Measurements from ENCODE around the gene ST6GALNAC6.

- TF ChIP-seq POLR2AphosphoS5 (IDR thresholded peaks at IDR 0.05) = no peak
- TF ChIP-seq EP300 (conservative IDR thresholded peaks at IDR 0.05; ENCODE audit: poor library complexity, severe bottlenecking) = no peak
- TF ChIP-seq CTCF (IDR thresholded peaks at IDR 0.05; ENCODE audit: poor library complexity, severe bottlenecking) = no peak
- no peak for TF ChIP-seq EZH2 (IDR thresholded peaks at IDR 0.05; ENCODE audit: borderline replicate concordance, insufficient read depth, low read length, poor library complexity, severe bottlenecking)
- no peak for TF ChIP-seq TAF1 (IDR thresholded peaks at IDR 0.05; ENCODE audit: low read depth)
- TF ChIP-seq, protein P1, sequence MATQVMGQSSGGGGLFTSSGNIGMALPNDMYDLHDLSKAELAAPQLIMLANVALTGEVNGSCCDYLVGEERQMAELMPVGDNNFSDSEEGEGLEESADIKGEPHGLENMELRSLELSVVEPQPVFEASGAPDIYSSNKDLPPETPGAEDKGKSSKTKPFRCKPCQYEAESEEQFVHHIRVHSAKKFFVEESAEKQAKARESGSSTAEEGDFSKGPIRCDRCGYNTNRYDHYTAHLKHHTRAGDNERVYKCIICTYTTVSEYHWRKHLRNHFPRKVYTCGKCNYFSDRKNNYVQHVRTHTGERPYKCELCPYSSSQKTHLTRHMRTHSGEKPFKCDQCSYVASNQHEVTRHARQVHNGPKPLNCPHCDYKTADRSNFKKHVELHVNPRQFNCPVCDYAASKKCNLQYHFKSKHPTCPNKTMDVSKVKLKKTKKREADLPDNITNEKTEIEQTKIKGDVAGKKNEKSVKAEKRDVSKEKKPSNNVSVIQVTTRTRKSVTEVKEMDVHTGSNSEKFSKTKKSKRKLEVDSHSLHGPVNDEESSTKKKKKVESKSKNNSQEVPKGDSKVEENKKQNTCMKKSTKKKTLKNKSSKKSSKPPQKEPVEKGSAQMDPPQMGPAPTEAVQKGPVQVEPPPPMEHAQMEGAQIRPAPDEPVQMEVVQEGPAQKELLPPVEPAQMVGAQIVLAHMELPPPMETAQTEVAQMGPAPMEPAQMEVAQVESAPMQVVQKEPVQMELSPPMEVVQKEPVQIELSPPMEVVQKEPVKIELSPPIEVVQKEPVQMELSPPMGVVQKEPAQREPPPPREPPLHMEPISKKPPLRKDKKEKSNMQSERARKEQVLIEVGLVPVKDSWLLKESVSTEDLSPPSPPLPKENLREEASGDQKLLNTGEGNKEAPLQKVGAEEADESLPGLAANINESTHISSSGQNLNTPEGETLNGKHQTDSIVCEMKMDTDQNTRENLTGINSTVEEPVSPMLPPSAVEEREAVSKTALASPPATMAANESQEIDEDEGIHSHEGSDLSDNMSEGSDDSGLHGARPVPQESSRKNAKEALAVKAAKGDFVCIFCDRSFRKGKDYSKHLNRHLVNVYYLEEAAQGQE (IDR thresholded peaks at IDR 0.05; ENCODE audit: borderline replicate concordance) = no peak
Observed at GRCh38 chr9:127860779-127861178, 38.6 kb downstream of the ST6GALNAC6 start.

Measured in neural cell (in vitro differentiated cells).